OCI-LY1 (cell line): Measurements from ENCODE around the gene RAX.

ENCODE experiments used
- H2AFZ ChIP-seq: fragments of 200-600 bp; sonication (generic), shearing (Covaris generic); 2 replicates; pipeline ENCODE4 v1.6.0; 2014; ENCODE audit warnings: antibody characterized with exemption, mild to moderate bottlenecking, low read length
- H3F3A ChIP-seq: fragments of 200-600 bp; sonication (generic), shearing (Covaris generic); 2 replicates; pipeline ENCODE4 v1.6.0; 2014; ENCODE audit warnings: mild to moderate bottlenecking, antibody characterized with exemption, low read length, moderate library complexity; ENCODE audit not compliant: insufficient read depth
- H3K27ac ChIP-seq: fragments of 200-600 bp; sonication (generic); 2 replicates; pipeline ENCODE4 v1.5.1; 2014; ENCODE audit warnings: low read length, mixed run types, mild to moderate bottlenecking, low read depth; ENCODE audit not compliant: poor library complexity, severe bottlenecking
- H3K27me3 ChIP-seq: fragments of 200-600 bp; sonication (generic); 2 replicates; pipeline ENCODE4 v1.6.0; 2014; ENCODE audit warnings: antibody characterized with exemption, mild to moderate bottlenecking, low read length, moderate library complexity; ENCODE audit not compliant: insufficient read depth
- H3K36me3 ChIP-seq: fragments of 200-600 bp; sonication (generic); 2 replicates; pipeline ENCODE4 v1.6.1; 2014; ENCODE audit warnings: mild to moderate bottlenecking, antibody characterized with exemption, low read length, moderate library complexity, mixed read lengths; ENCODE audit not compliant: insufficient read depth
- H3K4me1 ChIP-seq: fragments of 200-600 bp; sonication (generic); 2 replicates; pipeline ENCODE4 v1.5.1; 2014; ENCODE audit warnings: mild to moderate bottlenecking, low read length, moderate library complexity; ENCODE audit not compliant: insufficient read depth, severe bottlenecking
- H3K4me2 ChIP-seq: fragments of 200-600 bp; sonication (generic), shearing (Covaris generic); 2 replicates; pipeline ENCODE4 v1.6.1; 2014; ENCODE audit warnings: low read length
- H3K4me3 ChIP-seq: fragments of 200-600 bp; sonication (generic); 2 replicates; pipeline ENCODE4 v1.5.1; 2014; ENCODE audit warnings: low read length, low read depth, mild to moderate bottlenecking, mixed read lengths; ENCODE audit not compliant: poor library complexity, severe bottlenecking
- H3K79me2 ChIP-seq: fragments of 200-600 bp; shearing (Covaris generic); 2 replicates; pipeline ENCODE4 v1.6.1; 2016; ENCODE audit warnings: mixed run types, low read length, mixed read lengths; ENCODE audit not compliant: insufficient read depth
- H3K9ac ChIP-seq: fragments of 200-600 bp; sonication (generic), shearing (Covaris generic); 2 replicates; pipeline ENCODE4 v1.6.1; 2014; ENCODE audit warnings: mild to moderate bottlenecking, low read length, mixed read lengths
- H3K9me2 ChIP-seq: fragments of 200-600 bp; sonication (generic), shearing (Covaris generic); 2 replicates; pipeline ENCODE4 v1.6.1; 2014; ENCODE audit warnings: low read depth, mild to moderate bottlenecking, low read length, mixed read lengths
- H3K9me3 ChIP-seq: fragments of 200-600 bp; shearing (Covaris generic); 2 replicates; pipeline ENCODE4 v1.6.1; 2014; ENCODE audit warnings: low read length, mixed read lengths
- H4K20me1 ChIP-seq: fragments of 200-600 bp; sonication (generic), shearing (Covaris generic); 2 replicates; pipeline ENCODE4 v1.6.0; 2016; ENCODE audit warnings: mild to moderate bottlenecking, low read length; ENCODE audit not compliant: insufficient read depth
- EZH2 ChIP-seq: fragments of 200-600 bp; sonication (generic), shearing (Covaris generic); IDR thresholded peaks from 2 replicates; pipeline ENCODE4 v1.8.0; 2017; ENCODE audit warnings: borderline replicate concordance, mixed run types, mild to moderate bottlenecking, antibody characterized with exemption, low read length, moderate library complexity, mixed read lengths
- TF ChIP-seq, protein P1 (sequence below): fragments of 200-600 bp; sonication (generic), shearing (Covaris generic); IDR thresholded peaks from 2 replicates; pipeline ENCODE4 v1.5.1; 2017; ENCODE audit warnings: mild to moderate bottlenecking, antibody characterized with exemption, low read length, moderate library complexity, mixed read lengths

RAX gene

DNA sequence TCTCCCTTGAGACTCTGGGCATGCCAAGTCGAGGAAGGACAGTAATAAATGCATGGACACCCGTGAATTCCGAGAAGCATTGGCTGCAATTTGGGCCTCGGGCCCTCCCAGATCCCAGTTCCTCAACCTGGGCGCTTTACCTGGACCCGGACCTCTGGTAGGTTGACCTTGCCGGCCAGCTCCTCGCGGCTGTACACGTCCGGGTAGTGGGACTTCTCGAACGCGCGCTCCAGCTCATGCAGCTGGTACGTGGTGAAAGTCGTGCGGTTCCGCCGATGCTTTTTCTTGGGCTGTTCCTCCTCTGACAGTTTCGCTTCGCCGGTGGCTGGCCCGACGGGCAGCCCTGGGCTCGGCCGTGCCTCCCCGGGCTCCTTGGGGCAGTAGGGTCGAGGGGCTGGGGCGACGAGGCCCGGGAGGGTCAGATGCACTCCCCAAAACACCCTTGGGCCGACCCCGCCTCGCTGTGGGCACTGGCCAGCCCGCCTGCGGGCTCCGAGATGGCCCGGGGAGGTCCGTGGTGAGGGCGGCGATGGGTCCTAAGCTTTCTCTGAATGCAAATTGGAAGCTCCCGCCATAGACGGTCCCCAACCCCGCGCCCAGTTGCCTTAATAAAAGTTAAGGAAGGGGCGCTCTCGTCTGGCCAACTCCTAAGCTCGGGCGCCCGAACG is 899 bp downstream of the RAX start:
- TF ChIP-seq EZH2: no peak
- TF ChIP-seq, protein P1, sequence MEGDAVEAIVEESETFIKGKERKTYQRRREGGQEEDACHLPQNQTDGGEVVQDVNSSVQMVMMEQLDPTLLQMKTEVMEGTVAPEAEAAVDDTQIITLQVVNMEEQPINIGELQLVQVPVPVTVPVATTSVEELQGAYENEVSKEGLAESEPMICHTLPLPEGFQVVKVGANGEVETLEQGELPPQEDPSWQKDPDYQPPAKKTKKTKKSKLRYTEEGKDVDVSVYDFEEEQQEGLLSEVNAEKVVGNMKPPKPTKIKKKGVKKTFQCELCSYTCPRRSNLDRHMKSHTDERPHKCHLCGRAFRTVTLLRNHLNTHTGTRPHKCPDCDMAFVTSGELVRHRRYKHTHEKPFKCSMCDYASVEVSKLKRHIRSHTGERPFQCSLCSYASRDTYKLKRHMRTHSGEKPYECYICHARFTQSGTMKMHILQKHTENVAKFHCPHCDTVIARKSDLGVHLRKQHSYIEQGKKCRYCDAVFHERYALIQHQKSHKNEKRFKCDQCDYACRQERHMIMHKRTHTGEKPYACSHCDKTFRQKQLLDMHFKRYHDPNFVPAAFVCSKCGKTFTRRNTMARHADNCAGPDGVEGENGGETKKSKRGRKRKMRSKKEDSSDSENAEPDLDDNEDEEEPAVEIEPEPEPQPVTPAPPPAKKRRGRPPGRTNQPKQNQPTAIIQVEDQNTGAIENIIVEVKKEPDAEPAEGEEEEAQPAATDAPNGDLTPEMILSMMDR: no peak
- Histone ChIP-seq H2AFZ (no peak overlapping the region), H3K4me2 (no peak overlapping the region), H3K9ac (no peak overlapping the region), H3K27ac (no peak overlapping the region), H3K9me2 (no peaks in the 10 kb centered on the region), H3K4me3 (no peak overlapping the region), H3K9me3 (no peaks in the 10 kb centered on the region), H3F3A (no peaks in the 10 kb centered on the region), H3K36me3 (no peaks in the 10 kb centered on the region), H3K79me2 (no peaks in the 10 kb centered on the region), H3K27me3 (0 out of 2 replicates have a peak, but pooled peaks cover 3% of the 10 kb centered on the region), H3K4me1 (peaks cover 6% of the 10 kb centered on the region), H4K20me1 (no peaks in the 10 kb centered on the region)

DNA sequence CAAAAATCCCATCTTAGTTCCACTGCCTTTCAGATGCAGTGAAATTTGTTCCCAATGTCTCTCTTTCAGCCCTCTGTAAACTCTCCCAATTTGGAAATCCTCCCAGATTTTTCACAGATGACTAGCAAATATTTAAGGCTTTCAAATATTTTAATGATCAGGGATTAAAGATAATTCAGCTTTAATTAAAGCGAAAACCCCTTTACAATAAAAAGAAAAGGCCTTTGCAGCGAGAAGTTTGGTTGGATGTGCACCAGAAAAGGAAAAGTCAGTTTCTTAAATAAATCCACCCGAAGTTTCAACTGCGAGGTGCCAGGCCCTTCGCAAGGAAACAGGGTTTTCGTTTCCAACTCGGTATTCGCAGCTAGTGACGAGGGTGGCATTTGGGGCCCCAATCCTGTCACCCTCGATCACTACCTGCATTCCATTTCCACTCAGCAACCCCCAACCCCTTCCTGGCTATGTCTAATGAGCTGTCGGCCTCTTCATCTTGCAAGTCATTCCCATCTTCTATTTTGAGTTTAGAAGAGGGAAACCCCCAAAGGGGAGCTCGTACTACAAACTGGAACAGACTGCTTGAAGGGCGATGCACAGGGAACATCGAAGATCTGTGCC is 1.5 kb downstream of the RAX start:
- 0 out of 2 replicates have a peak, but pooled peaks cover 3% of the 10 kb centered on the region for H3K27me3 ChIP-seq
- no peaks in the 10 kb centered on the region for H3F3A ChIP-seq
- H3K9me2 ChIP-seq: no peaks in the 10 kb centered on the region
- TF ChIP-seq EZH2: no peak
- TF ChIP-seq, protein P1: no peak
- no peaks in the 10 kb centered on the region for H3K79me2 ChIP-seq
- H2AFZ ChIP-seq: no peak overlapping the region
- no peak overlapping the region for H3K9ac ChIP-seq
- H3K4me3 ChIP-seq: no peak overlapping the region
- no peaks in the 10 kb centered on the region for H3K9me3 ChIP-seq
- H3K4me1 ChIP-seq: peaks cover 6% of the 10 kb centered on the region
- no peaks in the 10 kb centered on the region for H4K20me1 ChIP-seq
- no peak overlapping the region for H3K27ac ChIP-seq
- no peak overlapping the region for H3K4me2 ChIP-seq
- no peaks in the 10 kb centered on the region for H3K36me3 ChIP-seq

DNA sequence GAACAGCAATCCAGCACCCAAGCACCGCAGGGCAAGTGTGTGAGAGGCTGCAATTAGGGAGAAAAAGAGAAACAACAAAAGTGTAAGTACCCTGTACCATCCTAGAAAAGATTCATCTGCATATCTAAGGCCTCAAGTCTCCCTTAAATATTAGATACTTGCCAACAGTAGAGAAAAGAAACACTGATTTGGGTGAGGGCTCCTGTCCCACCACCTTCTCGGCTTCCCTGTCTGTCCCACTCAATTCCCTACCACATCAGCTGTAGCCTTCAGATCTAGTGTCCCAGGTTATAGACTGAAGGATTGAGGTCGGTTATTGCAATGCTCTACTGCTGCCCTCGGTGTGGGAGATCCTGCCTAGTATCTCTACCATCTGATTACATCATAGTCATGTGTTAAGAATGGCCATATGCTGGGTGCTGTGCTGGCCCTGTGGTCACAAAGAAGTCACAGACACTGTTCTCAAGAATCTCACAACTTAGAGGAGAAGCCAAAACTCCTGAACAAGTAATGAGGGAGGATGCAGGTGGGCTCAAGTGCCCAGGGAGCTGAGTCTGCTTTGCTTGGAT is 2.5 kb downstream of the RAX start:
- no peak overlapping the region for H3K4me3 ChIP-seq
- no peaks in the 10 kb centered on the region for H3F3A ChIP-seq
- no peaks in the 10 kb centered on the region for H3K9me2 ChIP-seq
- no peak overlapping the region for H2AFZ ChIP-seq
- no peak overlapping the region for H3K9ac ChIP-seq
- no peaks in the 10 kb centered on the region for H3K9me3 ChIP-seq
- no peak overlapping the region for H3K27ac ChIP-seq
- H3K79me2 ChIP-seq: no peaks in the 10 kb centered on the region
- H3K4me2 ChIP-seq: no peak overlapping the region
- H3K36me3 ChIP-seq: no peaks in the 10 kb centered on the region
- H3K4me1 ChIP-seq: peaks cover 6% of the 10 kb centered on the region
- H4K20me1 ChIP-seq: no peaks in the 10 kb centered on the region
- TF ChIP-seq, protein P1: no peak
- no peak for TF ChIP-seq EZH2
- H3K27me3 ChIP-seq: 0 out of 2 replicates have a peak, but pooled peaks cover 3% of the 10 kb centered on the region
